DLD1 (cell line): ENCODE results near the gene SLC7A6OS.

Experiments used
- in situ Hi-C: cut with HindIII; loops from 2 replicates; pipeline ENCODE4 v1.10.0; 2017; ENCODE audit warnings: low sequenced_read_pairs

SLC7A6OS gene

GRCh38 chr16:68257906-68258800, 52.6 kb downstream of the SLC7A6OS start:
- in situ Hi-C loops = no loop called here

- in situ Hi-C loops = no loop called here
Observed at GRCh38 chr16:68257251-68257905, 53.4 kb downstream of the SLC7A6OS start.

GRCh38 chr16:68255712-68256111, 55.0 kb downstream of the SLC7A6OS start:
- in situ Hi-C loops = no loop called here

GRCh38 chr16:68253721-68254120, 57.0 kb downstream of the SLC7A6OS start:
- in situ Hi-C loops = no loop called here

- in situ Hi-C loops = no loop called here
Observed at GRCh38 chr16:68252383-68252782, 58.4 kb downstream of the SLC7A6OS start.

- in situ Hi-C loops = no loop called here
Observed at GRCh38 chr16:68251832-68252231, 58.9 kb downstream of the SLC7A6OS start.

GRCh38 chr16:68250951-68251350, 59.8 kb downstream of the SLC7A6OS start:
- in situ Hi-C loops = no loop called here

- in situ Hi-C loops = no loop called here
Observed at GRCh38 chr16:68249371-68249770, 61.4 kb downstream of the SLC7A6OS start.
